Stimulated activated CD4-positive, alpha-beta T cell treated with anti-CD3 and anti-CD28 coated beads, TNF-alpha, amount 100 ng/mL, for 24 hours (primary cell): ENCODE data around the gene PTPMT1.
"Not testable (repeated sequence)": the region's sequence is repeated elsewhere in the genome, so short reads cannot be mapped to it uniquely, and the experiment has no call there.

Source experiments
- DNase-seq, 3 experiments: peaks; one replicate each; pipeline ENCODE4 v3.0.0-alpha.2; 2020; ENCODE audit warnings: low read depth in 3 of 3

PTPMT1 gene

GRCh38 chr11:47546274-47546673 is 19.1 kb upstream of the PTPMT1 start:
- not testable (repeated sequence) for DNase-seq

GRCh38 chr11:47550288-47551047 is 14.9 kb upstream of the PTPMT1 start:
- DNase-seq = no peak

- no peak for DNase-seq
These were observed 14.3 kb upstream of the PTPMT1 start for GRCh38 chr11:47551086-47551485.

- no peak for DNase-seq
These were observed 13.3 kb upstream of the PTPMT1 start for GRCh38 chr11:47552056-47552565.

GRCh38 chr11:47552566-47553405 is 12.6 kb upstream of the PTPMT1 start, which contains the start of gene CELF1:
TSS of gene CELF1 (minus strand) at chr11:47553132. CDS start at chr11:47499523, 53,609 bp downstream.
- DNase-seq = peak; percentile 86 to 92 (median 88)

GRCh38 chr11:47553406-47553743 is 12.0 kb upstream of the PTPMT1 start:
- DNase-seq = no peak

GRCh38 chr11:47557004-47557403 is 8.4 kb upstream of the PTPMT1 start:
- not testable (repeated sequence) for DNase-seq

GRCh38 chr11:47558695-47559094 is 6.7 kb upstream of the PTPMT1 start:
- no peak for DNase-seq

GRCh38 chr11:47560426-47560825 is 5.0 kb upstream of the PTPMT1 start:
- DNase-seq = no peak

- not testable (repeated sequence) for DNase-seq
These were observed 3.0 kb upstream of the PTPMT1 start for GRCh38 chr11:47562393-47562792.

GRCh38 chr11:47564366-47564765 is 1.0 kb upstream of the PTPMT1 start:
- DNase-seq = not testable (repeated sequence)

- DNase-seq = no peak
These were observed 463 bp upstream of the PTPMT1 start for GRCh38 chr11:47564933-47565339.

GRCh38 chr11:47566149-47566698 is 825 bp downstream of the PTPMT1 start:
- DNase-seq = no peak

GRCh38 chr11:47569646-47570045 is 4.2 kb downstream of the PTPMT1 start:
- DNase-seq = no peak

GRCh38 chr11:47570651-47571356 is 5.4 kb downstream of the PTPMT1 start:
- DNase-seq = no peak

GRCh38 chr11:47571357-47571729 is 5.9 kb downstream of the PTPMT1 start:
- DNase-seq = no peak

- no peak for DNase-seq
These were observed 6.5 kb downstream of the PTPMT1 start for GRCh38 chr11:47571895-47572294.

GRCh38 chr11:47572715-47573255 is 7.4 kb downstream of the PTPMT1 start:
- no peak for DNase-seq

GRCh38 chr11:47573321-47573720 is 7.9 kb downstream of the PTPMT1 start:
- DNase-seq = no peak

- DNase-seq = no peak
These were observed 12.2 kb downstream of the PTPMT1 start for GRCh38 chr11:47577460-47578041.
